Keratinocyte (primary cell): ENCODE data around the gene SUOX. TPM values are rescaled to one million over a fixed set of nuclear protein-coding genes. Genes with fewer than 3 reads are reported as not detected.

Experiments
- DNase-seq: peaks from one replicate; pipeline ENCODE4 v3.0.0-alpha.2; 2011; ENCODE audit warnings: low read depth, missing footprints, low spot score
- FAIRE-seq: peaks from 2 replicates; lab custom pipeline; 2011; peaks lifted over from hg19 to GRCh38; lab: Jason Lieb, UNC
- H2AFZ ChIP-seq: 2 replicates; pipeline ENCODE4 v1.6.0; 2012; ENCODE audit warnings: low read length, control low read depth, inconsistent platforms; ENCODE audit not compliant: control insufficient read depth
- H3K27ac ChIP-seq: 2 replicates; pipeline ENCODE4 v1.5.1; 2011; ENCODE audit warnings: low read length; ENCODE audit not compliant: control insufficient read depth, insufficient read depth
- H3K27me3 ChIP-seq: 3 replicates; pipeline ENCODE4 v1.6.0; 2011; ENCODE audit warnings: low read length; ENCODE audit not compliant: control insufficient read depth, insufficient read depth; ENCODE audit errors: extremely low read depth
- H3K36me3 ChIP-seq, 2 experiments: 2 replicates in 1 of 2; 3 replicates in 1 of 2; pipeline ENCODE4 v1.5.1; 2011; ENCODE audit warnings: low read length in 2 of 2, mild to moderate bottlenecking in 1 of 2; ENCODE audit not compliant: control insufficient read depth in 2 of 2, insufficient read depth in 2 of 2; ENCODE audit errors: extremely low read depth in 1 of 2
- H3K4me1 ChIP-seq: 3 replicates; pipeline ENCODE4 v1.5.1; 2011; ENCODE audit warnings: low read length; ENCODE audit not compliant: control insufficient read depth, insufficient read depth; ENCODE audit errors: extremely low read depth
- H3K4me2 ChIP-seq: 3 replicates; pipeline ENCODE4 v1.6.0; 2011; ENCODE audit warnings: low read depth, low read length; ENCODE audit not compliant: control insufficient read depth, insufficient read depth; ENCODE audit errors: extremely low read depth
- H3K4me3 ChIP-seq, 3 experiments: fragments of 200-600 bp in 1 of 3; sonication (generic) in 1 of 3; 2 replicates in 2 of 3; 3 replicates in 1 of 3; pipeline ENCODE4 v1.5.1; 2011 to 2016; ENCODE audit warnings: low read length in 3 of 3, mild to moderate bottlenecking in 3 of 3, control low read depth in 2 of 3, inconsistent platforms in 1 of 3, low read depth in 1 of 3, mixed read lengths in 1 of 3, mixed run types in 1 of 3, moderate library complexity in 1 of 3; ENCODE audit not compliant: control insufficient read depth in 2 of 3, insufficient read depth in 2 of 3; ENCODE audit errors: extremely low read depth in 1 of 3
- H3K79me2 ChIP-seq: 2 replicates; pipeline ENCODE4 v1.6.0; 2012; ENCODE audit warnings: low read length; ENCODE audit not compliant: control insufficient read depth, insufficient read depth
- H3K9ac ChIP-seq: 3 replicates; pipeline ENCODE4 v1.6.0; 2011; ENCODE audit warnings: low read length; ENCODE audit not compliant: control insufficient read depth, insufficient read depth; ENCODE audit errors: extremely low read depth
- H3K9me1 ChIP-seq: 3 replicates; pipeline ENCODE4 v1.6.0; 2011; ENCODE audit warnings: low read length; ENCODE audit not compliant: control insufficient read depth, insufficient read depth; ENCODE audit errors: extremely low read depth
- H3K9me3 ChIP-seq: 2 replicates; pipeline ENCODE4 v1.5.1; 2012; ENCODE audit warnings: low read depth, low read length; ENCODE audit not compliant: control insufficient read depth
- H4K20me1 ChIP-seq: 3 replicates; pipeline ENCODE4 v1.6.0; 2011; ENCODE audit warnings: low read length; ENCODE audit not compliant: control insufficient read depth, insufficient read depth; ENCODE audit errors: extremely low read depth
- CTCF ChIP-seq, 3 experiments: IDR thresholded peaks in 1 of 3; conservative IDR thresholded peaks in 1 of 3; optimal IDR thresholded peaks in 1 of 3; 2 replicates in 2 of 3; 3 replicates in 1 of 3; pipeline versions ENCODE3 to v1.5.1; 2011; ENCODE audit warnings: low read length in 3 of 3, mild to moderate bottlenecking in 3 of 3, moderate library complexity in 2 of 3, control low read depth in 1 of 3, inconsistent platforms in 1 of 3; ENCODE audit not compliant: insufficient read depth in 2 of 3; ENCODE audit errors: extremely low read depth in 1 of 3
- EZH2 ChIP-seq: IDR thresholded peaks from one replicate; pipeline ENCODE4 v1.6.1; 2012; ENCODE audit warnings: inconsistent platforms, mild to moderate bottlenecking, low read length, moderate library complexity
- dilution Hi-C: fragments of 300-500 bp; cut with MboI; formaldehyde crosslinking; loops from one replicate; pipeline ENCODE4 v1.7.0; 2020; ENCODE audit warnings: low sequenced_read_pairs; ENCODE audit not compliant: extremely low pct_ligation_motif_present
- polyA plus RNA-seq, 5 experiments: library from polyadenylated mRNA; depleted of rRNA in 3 of 5; stranded (reverse) in 3 of 5; stranded (forward) in 1 of 5; unstranded in 1 of 5; fragments of >200 nt; gene quantifications; 1 replicate in 1 of 5; 2 replicates in 3 of 5; 3 replicates in 1 of 5; pipeline versions ENCODE4 v1.2.1 to v1.2.3, GENCODE V29; 2011 to 2012; ENCODE audit warnings: missing spikeins in 2 of 5, low read depth in 1 of 5, low replicate concordance in 1 of 5

Gene SUOX
- polyA plus RNA-seq, 1 donor (not counting 4 experiments of a cell fraction or from before 2014, with no cell fraction given), result 9.0 TPM

- Histone ChIP-seq H3K79me2 (peaks cover 12% of the 10 kb centered on the region), H2AFZ (peak within 1 kb of the TSS; percentile 86), H3K4me3 (peak within 1 kb of the TSS; percentile 77 to 90 (median 81)), H3K27me3 (no peaks in the 10 kb centered on the region), H3K4me2 (peak within 1 kb of the TSS; percentile 96), H3K27ac (peak within 1 kb of the TSS; percentile 78), H3K9ac (peak within 1 kb of the TSS; percentile 81), H3K4me1 (peaks cover 12% of the 10 kb centered on the region), H3K36me3 (peaks cover 0 to 16% of the 10 kb centered on the region in 2 experiments), H3K9me3 (no peaks in the 10 kb centered on the region), H4K20me1 (no peaks in the 10 kb centered on the region), H3K9me1 (no peaks in the 10 kb centered on the region)
- TF ChIP-seq CTCF (optimal IDR thresholded peaks at IDR 0.05 in 1 of 3, IDR thresholded peaks at IDR 0.05 in 1 of 3, conservative IDR thresholded peaks at IDR 0.05 in 1 of 3; ENCODE audit: extremely low read depth in 1 of 3, insufficient read depth in 2 of 3, low read length in 3 of 3) (no peak), EZH2 (no peak)
- dilution Hi-C loops, result no loop called here
- FAIRE-seq, result no peak
- no peak for DNase-seq
These were observed 31.1 kb upstream of the SUOX start, which contains the start of gene PMEL for GRCh38 chr12:55965941-55966407. TSS of gene PMEL (minus strand) at chr12:55966042. CDS start at chr12:55966011, 31 bp downstream.

- Histone ChIP-seq H4K20me1 (no peaks in the 10 kb centered on the region), H3K4me3 (peak within 1 kb of the TSS; percentile 77 to 90 (median 81)), H3K4me1 (peaks cover 12% of the 10 kb centered on the region), H3K27me3 (no peaks in the 10 kb centered on the region), H3K36me3 (peaks cover 0 to 20% of the 10 kb centered on the region in 2 experiments), H3K79me2 (peaks cover 12% of the 10 kb centered on the region), H2AFZ (peak within 1 kb of the TSS; percentile 86), H3K27ac (peak within 1 kb of the TSS; percentile 78), H3K9ac (peak within 1 kb of the TSS; percentile 81), H3K9me3 (no peaks in the 10 kb centered on the region), H3K4me2 (peak within 1 kb of the TSS; percentile 96), H3K9me1 (no peaks in the 10 kb centered on the region)
- DNase-seq, result no peak
- TF ChIP-seq CTCF (optimal IDR thresholded peaks at IDR 0.05 in 1 of 3, IDR thresholded peaks at IDR 0.05 in 1 of 3, conservative IDR thresholded peaks at IDR 0.05 in 1 of 3; ENCODE audit: extremely low read depth in 1 of 3, insufficient read depth in 2 of 3, low read length in 3 of 3) (no peak), EZH2 (no peak)
- dilution Hi-C loops, result no loop called here
- FAIRE-seq, result no peak
These were observed 30.4 kb upstream of the SUOX start, which contains the start of gene CDK2 for GRCh38 chr12:55966408-55967281. TSS of gene CDK2 (plus strand) at chr12:55966830. CDS start at chr12:55967009, 179 bp downstream.
